MCF 10A (cell line): Measurements from ENCODE around the gene HSD17B10. TPM values are rescaled to one million over a fixed set of nuclear protein-coding genes. Genes with fewer than 3 reads are reported as not detected.
A peak's percentile ranks its signal among the peaks of the same experiment; 100 is the strongest.

Experiments
- BruUV-seq: library from RNA; stranded (reverse); fragments of 400-500 nt; replicated peaks from 2 replicates; lab custom pipeline; 2021; lab: Mats Ljungman, UMichigan
- CTCF ChIA-PET: fragments of 300-600 bp; sonication (Branson Sonifier 250); formaldehyde crosslinking; extraction: SDS; loops from one replicate; lab custom pipeline; 2021; ENCODE audit warnings: antibody characterized with exemption, inconsistent platforms; lab: Yijun Ruan, JAX
- POLR2A ChIA-PET: fragments of 300-600, 350-650 bp; sonication (Branson Sonifier 250); formaldehyde crosslinking; extraction: SDS; loops from one replicate; lab custom pipeline; 2020; ENCODE audit warnings: antibody characterized with exemption, inconsistent platforms; lab: Yijun Ruan, JAX
- DNase-seq: peaks from one replicate; pipeline ENCODE4 v3.0.0-alpha.2; 2018; ENCODE audit not compliant: unreplicated experiment
- H3K27ac Mint-ChIP-seq: one replicate; pipeline ENCODE4 v1.8.0; 2022; ENCODE audit warnings: mild to moderate bottlenecking, low read depth, mixed read lengths; ENCODE audit not compliant: unreplicated experiment
- H3K27me3 Mint-ChIP-seq: one replicate; pipeline ENCODE4 v1.8.0; 2022; ENCODE audit warnings: mixed read lengths; ENCODE audit not compliant: insufficient read depth, unreplicated experiment
- H3K36me3 Mint-ChIP-seq: one replicate; pipeline ENCODE4 v1.8.0; 2022; ENCODE audit warnings: mild to moderate bottlenecking, moderate library complexity, mixed read lengths; ENCODE audit not compliant: insufficient read depth, unreplicated experiment
- H3K4me1 Mint-ChIP-seq: one replicate; pipeline ENCODE4 v1.8.0; 2022; ENCODE audit warnings: mixed read lengths; ENCODE audit not compliant: insufficient read depth, unreplicated experiment
- H3K4me3 Mint-ChIP-seq: one replicate; pipeline ENCODE4 v1.8.0; 2022; ENCODE audit warnings: mild to moderate bottlenecking, moderate library complexity, mixed read lengths; ENCODE audit not compliant: unreplicated experiment
- H3K9me3 Mint-ChIP-seq: one replicate; pipeline ENCODE4 v1.8.0; 2022; ENCODE audit warnings: mixed read lengths; ENCODE audit not compliant: unreplicated experiment
- intact Hi-C: fragments of 100-400 bp; cut with micrococcal nuclease; formaldehyde crosslinking; loops from 2 replicates; pipeline ENCODE4 v1.14.1; 2022
- total RNA-seq: library from RNA; stranded (reverse); gene quantifications from 2 replicates; pipeline ENCODE4 v1.2.3, GENCODE V29; 2022
- TF ChIP-seq, protein P1 (sequence below): fragments of 200-600 bp; IDR thresholded peaks from one replicate; pipeline ENCODE4 v1.8.0; 2022; ENCODE audit warnings: antibody characterized with exemption, mild to moderate bottlenecking; ENCODE audit not compliant: unreplicated experiment

The HSD17B10 gene
- total RNA-seq, 1 experiment from 2014 or later, result 115 TPM

GRCh38 chrX:53442322-53442631, 8.1 kb upstream of the HSD17B10 start:
- CTCF ChIA-PET, result interaction anchor here (0.6 to 0.7 kb wide), 2 partner anchors 40 to 126 kb away, joined by 3 to 4 read pairs; no protein-coding TSS in a partner anchor
- peaks cover 13% of the 10 kb centered on the region for H3K4me1 Mint-ChIP-seq
- TF ChIP-seq, protein P1, sequence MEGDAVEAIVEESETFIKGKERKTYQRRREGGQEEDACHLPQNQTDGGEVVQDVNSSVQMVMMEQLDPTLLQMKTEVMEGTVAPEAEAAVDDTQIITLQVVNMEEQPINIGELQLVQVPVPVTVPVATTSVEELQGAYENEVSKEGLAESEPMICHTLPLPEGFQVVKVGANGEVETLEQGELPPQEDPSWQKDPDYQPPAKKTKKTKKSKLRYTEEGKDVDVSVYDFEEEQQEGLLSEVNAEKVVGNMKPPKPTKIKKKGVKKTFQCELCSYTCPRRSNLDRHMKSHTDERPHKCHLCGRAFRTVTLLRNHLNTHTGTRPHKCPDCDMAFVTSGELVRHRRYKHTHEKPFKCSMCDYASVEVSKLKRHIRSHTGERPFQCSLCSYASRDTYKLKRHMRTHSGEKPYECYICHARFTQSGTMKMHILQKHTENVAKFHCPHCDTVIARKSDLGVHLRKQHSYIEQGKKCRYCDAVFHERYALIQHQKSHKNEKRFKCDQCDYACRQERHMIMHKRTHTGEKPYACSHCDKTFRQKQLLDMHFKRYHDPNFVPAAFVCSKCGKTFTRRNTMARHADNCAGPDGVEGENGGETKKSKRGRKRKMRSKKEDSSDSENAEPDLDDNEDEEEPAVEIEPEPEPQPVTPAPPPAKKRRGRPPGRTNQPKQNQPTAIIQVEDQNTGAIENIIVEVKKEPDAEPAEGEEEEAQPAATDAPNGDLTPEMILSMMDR, result no peak
- H3K27ac Mint-ChIP-seq, result no peak overlapping the region
- no peaks in the 10 kb centered on the region for H3K36me3 Mint-ChIP-seq
- no peak for DNase-seq
- BruUV-seq, result no TSS peak
- peak overlapping the region; percentile 61 for H3K4me3 Mint-ChIP-seq
- no peaks in the 10 kb centered on the region for H3K9me3 Mint-ChIP-seq
- POLR2A ChIA-PET, result interaction anchor here (0.7 to 3.4 kb wide), 4 partner anchors 20 to 123 kb away, joined by 3 to 15 read pairs (median 6); partner anchors contain the start of genes RIBC1 and SMC1A
- H3K27me3 Mint-ChIP-seq, result peaks cover 22% of the 10 kb centered on the region
- intact Hi-C loops, result no loop called here

DNA sequence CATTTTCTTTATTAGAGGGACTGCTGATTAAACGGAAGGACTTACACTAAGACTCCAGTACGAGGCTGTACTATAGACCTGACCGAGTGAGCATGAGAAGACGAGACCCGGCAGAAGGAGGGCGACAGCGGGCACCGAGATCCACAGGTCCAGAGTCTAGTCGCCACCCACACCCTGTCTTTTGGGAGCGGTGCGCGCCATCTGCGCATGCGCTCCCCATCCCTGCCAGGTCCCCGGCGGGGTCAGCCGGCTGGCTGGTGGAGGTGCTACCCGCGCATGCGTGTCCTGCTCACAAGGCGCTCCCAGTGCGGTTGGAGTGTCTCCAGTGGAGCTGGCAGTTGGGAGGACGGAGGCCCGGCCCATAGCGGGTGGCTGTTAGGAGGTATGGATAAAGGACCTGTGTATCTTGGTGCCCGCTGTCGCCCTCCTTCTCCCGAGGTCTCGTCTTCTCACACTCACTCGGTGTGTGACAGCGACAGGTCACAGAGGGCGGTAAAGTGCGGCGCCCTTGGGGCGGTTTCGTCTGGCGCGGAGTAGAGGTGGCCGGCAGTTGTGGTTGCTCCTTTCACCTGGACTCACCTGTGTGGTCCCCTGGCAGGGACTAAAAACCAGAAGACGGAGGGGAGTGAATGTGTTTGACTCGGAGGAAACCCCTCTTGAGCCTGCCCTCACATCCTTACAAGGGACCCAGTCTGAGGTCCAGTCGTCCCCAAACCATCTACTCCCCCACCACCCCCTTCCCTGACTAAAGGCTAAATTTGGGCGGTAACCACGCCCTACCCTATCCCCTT, 7.6 kb upstream of the HSD17B10 start:
- intact Hi-C loops, result no loop called here
- BruUV-seq, result no TSS peak

DNA sequence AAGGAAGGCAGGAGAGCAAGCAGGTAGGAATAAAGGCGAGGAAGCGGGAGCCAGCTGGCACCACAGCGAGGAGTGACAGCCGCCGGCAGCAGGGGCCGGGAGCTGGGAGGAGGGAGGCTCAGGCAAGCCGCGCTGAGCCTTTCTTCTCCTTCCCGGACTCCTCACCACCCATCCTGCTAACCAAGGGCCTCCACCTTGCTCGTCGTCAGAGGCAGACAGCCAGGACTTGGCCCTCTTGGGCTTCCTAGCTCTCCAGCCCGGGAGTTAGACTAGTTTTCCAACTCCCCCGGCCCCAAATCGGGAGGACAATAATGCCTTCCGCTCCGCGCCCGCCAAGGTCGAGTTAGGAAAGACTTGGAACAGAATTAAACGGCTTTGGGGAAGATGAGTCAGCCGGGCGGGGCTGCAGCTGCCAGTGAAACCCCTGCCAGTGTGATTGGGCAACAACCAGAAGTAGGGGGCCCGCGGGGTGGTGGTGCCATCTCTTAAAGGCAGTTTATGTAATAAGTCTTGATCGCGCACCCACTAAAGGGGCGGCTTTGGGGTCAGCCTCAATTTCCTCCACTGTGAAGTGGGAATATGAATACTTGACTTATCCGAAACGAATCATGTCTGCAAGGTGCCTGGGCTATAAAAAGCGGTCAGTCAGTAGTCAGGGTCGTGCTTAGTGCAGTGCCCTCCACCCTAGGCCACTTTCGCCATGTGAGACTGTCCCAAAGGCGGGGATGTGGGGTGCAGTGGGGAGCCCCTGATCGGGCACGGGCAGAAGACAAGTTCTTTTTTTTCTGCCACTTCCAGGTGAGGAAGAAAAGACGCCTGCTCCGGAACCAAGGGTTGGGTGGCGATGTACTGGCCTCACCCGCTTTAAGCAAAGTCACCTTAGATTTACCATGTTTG, 6.7 kb upstream of the HSD17B10 start:
- H3K9me3 Mint-ChIP-seq, result no peaks in the 10 kb centered on the region
- peak overlapping the region; percentile 61 for H3K4me3 Mint-ChIP-seq
- TF ChIP-seq, protein P1, result no peak
- no peaks in the 10 kb centered on the region for H3K36me3 Mint-ChIP-seq
- DNase-seq, result peak; percentile 91
- ChIA-PET CTCF (interaction anchor here (0.6 to 1.8 kb wide), 4 partner anchors 25 to 369 kb away, joined by 3 to 8 read pairs (median 4); no protein-coding TSS in a partner anchor), POLR2A (interaction anchor here (0.6 to 3.4 kb wide), 9 partner anchors 19 to 246 kb away, joined by 3 to 15 read pairs (median 4); partner anchors contain the start of genes HUWE1, RIBC1 and SMC1A)
- peaks cover 14% of the 10 kb centered on the region for H3K4me1 Mint-ChIP-seq
- intact Hi-C loops, result no loop called here
- peak overlapping the region; percentile 21 for H3K27ac Mint-ChIP-seq
- peaks cover 26% of the 10 kb centered on the region for H3K27me3 Mint-ChIP-seq
- BruUV-seq, result no TSS peak

More for the DNA sequence above, 7.6 kb upstream of the HSD17B10 start:
- TF ChIP-seq, protein P1, result no peak
- peak overlapping the region; percentile 21 for H3K27ac Mint-ChIP-seq
- peaks cover 24% of the 10 kb centered on the region for H3K27me3 Mint-ChIP-seq
- H3K4me3 Mint-ChIP-seq, result peak overlapping the region; percentile 61
- peak; percentile 82 for DNase-seq
- CTCF ChIA-PET, result interaction anchor here (0.6 to 0.7 kb wide), 2 partner anchors 40 to 125 kb away, joined by 3 to 4 read pairs; no protein-coding TSS in a partner anchor
- H3K9me3 Mint-ChIP-seq, result no peaks in the 10 kb centered on the region
- H3K4me1 Mint-ChIP-seq, result peaks cover 13% of the 10 kb centered on the region
- POLR2A ChIA-PET, result interaction anchor here (0.7 to 3.4 kb wide), 4 partner anchors 19 to 122 kb away, joined by 3 to 15 read pairs (median 6); partner anchors contain the start of genes RIBC1 and SMC1A
- H3K36me3 Mint-ChIP-seq, result no peaks in the 10 kb centered on the region
